ENCODE data around the gene ALG12. TPM values are rescaled to one million over a fixed set of nuclear protein-coding genes. Genes with fewer than 3 reads are reported as not detected.
A peak's percentile ranks its signal among the peaks of the same experiment; 100 is the strongest.
"Not testable (repeated sequence)": the region's sequence is repeated elsewhere in the genome, so short reads cannot be mapped to it uniquely, and the experiment has no call there.

The ALG12 gene
- polyA plus RNA-seq, 1 of the 3 experiments (the other 2 are of a cell fraction) = 9.9 TPM

DNA sequence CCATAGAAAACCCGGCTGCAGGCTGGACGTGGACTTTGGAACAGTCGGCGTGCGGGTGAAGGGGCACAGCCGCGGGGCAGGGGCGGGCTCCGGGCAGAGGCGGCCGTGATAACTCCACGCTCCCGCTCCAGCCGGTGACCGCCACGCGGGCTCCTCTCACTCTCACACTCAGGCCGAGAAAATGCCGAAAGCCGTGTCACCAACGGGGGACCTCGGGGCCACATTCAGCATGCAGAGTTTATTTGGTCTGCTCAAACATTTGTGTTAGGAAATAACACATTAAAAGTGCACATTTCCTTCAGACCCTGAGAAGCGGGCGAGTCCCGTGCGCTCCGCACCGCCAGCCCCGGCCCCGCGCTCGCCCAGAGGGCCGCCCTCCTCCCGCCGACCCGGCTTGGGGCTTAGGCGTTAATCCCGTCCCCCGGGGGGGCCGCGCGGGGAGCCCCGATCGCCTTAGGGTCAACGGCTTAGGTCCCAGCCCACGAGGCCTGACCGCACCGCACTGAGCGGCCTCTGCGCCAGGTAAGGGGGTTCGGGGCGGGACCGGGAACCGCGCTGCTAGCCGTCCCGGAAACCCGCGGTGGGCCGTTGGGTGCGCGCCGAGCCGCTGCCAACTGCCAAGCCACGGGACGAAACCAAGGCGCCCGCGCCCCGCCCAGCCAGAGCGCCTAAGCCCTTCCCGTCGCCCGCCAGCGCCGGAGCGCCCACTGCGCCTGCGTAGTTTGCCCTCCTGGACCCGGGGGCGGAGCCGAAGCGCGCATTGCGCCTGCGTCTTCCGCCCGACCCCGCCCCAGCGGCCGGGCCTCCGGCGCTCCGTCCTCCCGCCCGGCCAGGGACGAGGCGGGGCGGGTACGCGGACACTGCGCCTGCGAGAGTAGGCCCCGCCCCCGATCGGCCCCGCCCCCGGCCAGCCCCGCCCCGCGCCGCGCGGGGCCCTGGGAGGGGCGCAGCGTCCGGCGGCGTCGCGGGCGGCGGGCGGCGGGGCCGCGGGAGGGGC is 65.0 kb downstream of the ALG12 start, which contains the start of gene ZBED4 (continued):
- TF ChIP-seq, protein P1, sequence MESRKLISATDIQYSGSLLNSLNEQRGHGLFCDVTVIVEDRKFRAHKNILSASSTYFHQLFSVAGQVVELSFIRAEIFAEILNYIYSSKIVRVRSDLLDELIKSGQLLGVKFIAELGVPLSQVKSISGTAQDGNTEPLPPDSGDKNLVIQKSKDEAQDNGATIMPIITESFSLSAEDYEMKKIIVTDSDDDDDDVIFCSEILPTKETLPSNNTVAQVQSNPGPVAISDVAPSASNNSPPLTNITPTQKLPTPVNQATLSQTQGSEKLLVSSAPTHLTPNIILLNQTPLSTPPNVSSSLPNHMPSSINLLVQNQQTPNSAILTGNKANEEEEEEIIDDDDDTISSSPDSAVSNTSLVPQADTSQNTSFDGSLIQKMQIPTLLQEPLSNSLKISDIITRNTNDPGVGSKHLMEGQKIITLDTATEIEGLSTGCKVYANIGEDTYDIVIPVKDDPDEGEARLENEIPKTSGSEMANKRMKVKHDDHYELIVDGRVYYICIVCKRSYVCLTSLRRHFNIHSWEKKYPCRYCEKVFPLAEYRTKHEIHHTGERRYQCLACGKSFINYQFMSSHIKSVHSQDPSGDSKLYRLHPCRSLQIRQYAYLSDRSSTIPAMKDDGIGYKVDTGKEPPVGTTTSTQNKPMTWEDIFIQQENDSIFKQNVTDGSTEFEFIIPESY (IDR thresholded peaks at IDR 0.05; ENCODE audit: borderline replicate concordance, low read depth) = no peak
- TF ChIP-seq RCOR1 (IDR thresholded peaks at IDR 0.05; ENCODE audit: low read length) (no peak), EP300 (IDR thresholded peaks at IDR 0.05; ENCODE audit: borderline replicate concordance in 1 of 2, low read depth in 1 of 2, low read length in 1 of 2) (no peak; a peak in 1 of 4 replicates), RFX5 (IDR thresholded peaks at IDR 0.05; ENCODE audit: low read length) (no peak), FOXJ3 (CRISPR knock-in tag; IDR thresholded peaks at IDR 0.05) (no peak), SMC3 (IDR thresholded peaks at IDR 0.05; ENCODE audit: low read depth, low read length) (no peak), GATA2 (CRISPR knock-in tag; IDR thresholded peaks at IDR 0.05) (no peak), FOXM1 (IDR thresholded peaks at IDR 0.05; ENCODE audit: low read depth) (no peak), GABPA (IDR thresholded peaks at IDR 0.05; ENCODE audit: low read depth) (no peak), EZH2phosphoT487 (IDR thresholded peaks at IDR 0.05; ENCODE audit: borderline replicate concordance, low read depth) (no peak)
- TF ChIP-seq, protein P2, sequence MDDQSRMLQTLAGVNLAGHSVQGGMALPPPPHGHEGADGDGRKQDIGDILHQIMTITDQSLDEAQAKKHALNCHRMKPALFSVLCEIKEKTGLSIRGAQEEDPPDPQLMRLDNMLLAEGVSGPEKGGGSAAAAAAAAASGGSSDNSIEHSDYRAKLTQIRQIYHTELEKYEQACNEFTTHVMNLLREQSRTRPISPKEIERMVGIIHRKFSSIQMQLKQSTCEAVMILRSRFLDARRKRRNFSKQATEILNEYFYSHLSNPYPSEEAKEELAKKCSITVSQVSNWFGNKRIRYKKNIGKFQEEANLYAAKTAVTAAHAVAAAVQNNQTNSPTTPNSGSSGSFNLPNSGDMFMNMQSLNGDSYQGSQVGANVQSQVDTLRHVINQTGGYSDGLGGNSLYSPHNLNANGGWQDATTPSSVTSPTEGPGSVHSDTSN (IDR thresholded peaks at IDR 0.05) = 0 out of 2 replicates have a peak, but pooled peaks have one; percentile 7

DNA sequence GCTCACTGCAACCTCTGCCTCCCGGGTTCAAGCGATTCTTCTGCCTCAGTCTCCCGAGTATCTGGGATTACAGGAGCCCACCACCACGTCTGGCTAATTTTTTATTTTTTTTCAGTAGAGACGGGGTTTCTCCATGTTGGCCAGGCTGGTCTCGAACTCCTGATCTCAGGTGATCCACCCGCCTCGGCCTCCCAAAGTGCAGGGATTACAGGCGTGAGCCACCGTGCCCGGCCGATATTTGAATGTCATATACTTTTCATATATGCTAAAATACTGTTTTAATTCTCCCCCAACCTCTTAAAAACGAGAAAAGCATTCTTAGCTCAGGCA is 65.7 kb downstream of the ALG12 start:
- H3F3A ChIP-seq (replicated peaks; ENCODE audit: insufficient read depth) = peaks cover 11% of the 10 kb centered on the region
- CTCF ChIA-PET = not testable (repeated sequence)

More for the DNA sequence above, 65.7 kb downstream of the ALG12 start:
- Histone ChIP-seq H2AFZ (ENCODE audit: low read depth) (peak overlapping the region; percentile 90), H3K79me2 (ENCODE audit: insufficient read depth) (peaks cover 33% of the 10 kb centered on the region), H3K9ac (peak overlapping the region; percentile 93; the same call in 1 of the 2 replicates), H3K4me1 (ENCODE audit: control insufficient read depth in 1 of 2, insufficient read depth in 2 of 2, low read depth in 1 of 2, low read length in 1 of 2) (peaks cover 0 to 23% of the 10 kb centered on the region in 2 experiments; a peak in 2 of 4 replicates), H3K4me3 (ENCODE audit: low read depth in 2 of 2, low read length in 1 of 2) (peak overlapping the region; percentile 77 to 89), H4K20me1 (ENCODE audit: insufficient read depth) (peaks cover 34% of the 10 kb centered on the region), H3K4me2 (peak overlapping the region; percentile 91), H3K27ac (ENCODE audit: low read depth in 2 of 2, low read length in 1 of 2) (peak overlapping the region; percentile 92 to 93; a peak in 3 of 4 replicates), H3K27me3 (ENCODE audit: insufficient read depth) (peaks cover 21% of the 10 kb centered on the region)
- H3K36me3 ChIP-seq (replicated peaks in 1 of 2; ENCODE audit: control insufficient read depth in 1 of 2, insufficient read depth in 2 of 2, low read length in 1 of 2); DNase-seq; POLR2A ChIA-PET; H3K9me3 ChIP-seq; H3K9me2 ChIP-seq: not testable (repeated sequence)
- 85% methylated on average over 13 of the region's 13 CpGs for WGBS (ENCODE audit: low lambda C conversion rate)
